Ovary (tissue), 9 donors: ENCODE measurements around the gene LARP4B. TPM values are rescaled to one million over a fixed set of nuclear protein-coding genes. Genes with fewer than 3 reads are reported as not detected.

Source experiments
- DNase-seq, 5 donors: peaks; one replicate each; pipeline ENCODE4 v3.0.0-alpha.2; 2019 to 2020
- H3K27ac ChIP-seq, 2 donors: fragments of 200-600 bp; one replicate each; pipeline versions ENCODE4 v1.5.1 to v1.8.0; 2019 to 2022
- H3K27me3 ChIP-seq: fragments of 200-600 bp; one replicate; pipeline ENCODE4 v1.8.0; 2022
- H3K36me3 ChIP-seq: fragments of 200-600 bp; sonication (generic); one replicate; pipeline ENCODE4 v1.5.1; 2019
- H3K4me1 ChIP-seq: one replicate; pipeline ENCODE4 v1.8.1; 2013; ENCODE audit warnings: mild to moderate bottlenecking, moderate library complexity; ENCODE audit not compliant: insufficient read depth
- H3K4me3 ChIP-seq: fragments of 200-600 bp; sonication (generic); one replicate; pipeline ENCODE4 v1.5.1; 2017
- H3K9me3 ChIP-seq, 2 donors: fragments of 200-600 bp in 1 of 2; sonication (generic) in 1 of 2; one replicate each; pipeline versions ENCODE4 v1.5.1 to v1.8.1; 2013 to 2019; ENCODE audit warnings: mild to moderate bottlenecking in 1 of 2, moderate library complexity in 1 of 2
- CTCF ChIP-seq, 3 donors: fragments of 450-650 bp in 2 of 3; fragments of 200-600 bp in 1 of 3; IDR thresholded peaks; one replicate each; pipeline versions ENCODE4 v1.5.1 to v1.8.0; 2016 to 2022; ENCODE audit warnings: antibody characterized with exemption in 3 of 3, mild to moderate bottlenecking in 1 of 3
- EP300 ChIP-seq: sonication (generic); formaldehyde crosslinking; IDR thresholded peaks from one replicate; pipeline ENCODE4 v1.6.1; 2017; ENCODE audit warnings: antibody characterized with exemption
- POLR2A ChIP-seq: fragments of 450-650 bp; IDR thresholded peaks from one replicate; pipeline ENCODE4 v1.6.1; 2017; ENCODE audit warnings: antibody characterized with exemption, mild to moderate bottlenecking, moderate library complexity
- WGBS, 3 donors: extraction: QIAGEN DNeasy Blood & Tissue Kit in 1 of 3; methylation state at CpG; one replicate each; pipeline versions ENCODE4 v1.1.5 to v1.1.7; 2013 to 2017; 5-methylcytosine and 5-hydroxymethylcytosine counted together
- intact Hi-C, 4 donors: fragments of 100-400 bp; cut with DNase I; formaldehyde crosslinking; loops; one replicate each; pipeline versions ENCODE4 v1.11.0 to v1.15.1; 2022 to 2023
- polyA plus RNA-seq, 2 donors: library from polyadenylated mRNA; stranded (reverse); fragments of 200-250 nt in 1 of 2; fragments of 350-450 nt in 1 of 2; fragmentation: Illumina TruSeq in 1 of 2; extraction: RNeasy Lipid Tissue Mini Kit (QIAGEN cat#74804) in 1 of 2; gene quantifications; one replicate each; pipeline ENCODE4 v1.2.3, GENCODE V29; 2013 to 2014
- total RNA-seq, 7 donors: library from RNA; depleted of rRNA in 2 of 7; stranded (reverse); fragments of >200 nt in 2 of 7; fragmentation: NEBNext Ultra II Directional in 3 of 7; extraction: Animal tissue kit (Norgen Biotek cat#: 25700) in 3 of 7; gene quantifications; one replicate each; pipeline versions ENCODE4 v1.1.0 to v1.2.4, GENCODE V29; 2016 to 2023
- donor health status: DM: no; HTN: no; CAD: no; lungs with moderate emphysema.
- donor health status: DM: no; HTN: no; CAD: no.
- donor health status: Bipolar disorder and iron deficiency.
- donor health status: DM: yes; HTN: yes; CAD: no.
- donor health status: DM: no; HTN: no; CAD: no.
- donor health status: DM: yes; HTN: yes; CAD: no.

The LARP4B gene
- total and polyA plus RNA-seq, 9 donors, result 14.4 to 77.8 (median 54.4) TPM

- Histone ChIP-seq H3K4me3 (no peak overlapping the region), H3K9me3 (no peaks in the 10 kb centered on the region), H3K36me3 (no peaks in the 10 kb centered on the region), H3K4me1 (peaks cover 4% of the 10 kb centered on the region), H3K27ac (no peak overlapping the region), H3K27me3 (no peaks in the 10 kb centered on the region)
- no peak for DNase-seq
- intact Hi-C loops, result no loop called here
- TF ChIP-seq EP300, result no peak
- TF ChIP-seq POLR2A, result no peak
- TF ChIP-seq CTCF (IDR thresholded peaks at IDR 0.05), result no peak
- WGBS, 3 donors, result 76 to 85% (median 82%) methylated on average over 3 of the region's 3 CpGs
These were observed 79.1 kb downstream of the LARP4B start for GRCh38 chr10:852386-852785.

- WGBS, 3 donors, result 96 to 97% (median 97%) methylated on average over 5 of the region's 5 CpGs
- no peak for DNase-seq
- H3K4me1 ChIP-seq, result peaks cover 6% of the 10 kb centered on the region
- H3K27me3 ChIP-seq, result no peaks in the 10 kb centered on the region
- no peak overlapping the region for H3K27ac ChIP-seq
- intact Hi-C loops, result no loop called here
- H3K9me3 ChIP-seq, result no peaks in the 10 kb centered on the region
- TF ChIP-seq CTCF (IDR thresholded peaks at IDR 0.05), result no peak
- TF ChIP-seq POLR2A, result no peak
- no peak for TF ChIP-seq EP300
- no peaks in the 10 kb centered on the region for H3K36me3 ChIP-seq
- H3K4me3 ChIP-seq, result no peak overlapping the region
These were observed 79.6 kb downstream of the LARP4B start for GRCh38 chr10:851901-852300.

- Histone ChIP-seq H3K27me3 (no peaks in the 10 kb centered on the region), H3K36me3 (no peaks in the 10 kb centered on the region), H3K27ac (no peak overlapping the region), H3K4me1 (peaks cover 10% of the 10 kb centered on the region), H3K9me3 (no peaks in the 10 kb centered on the region), H3K4me3 (no peak overlapping the region)
- DNase-seq, result no peak
- TF ChIP-seq CTCF (IDR thresholded peaks at IDR 0.05) (no peak), POLR2A (no peak), EP300 (no peak)
- intact Hi-C loops, result no loop called here
- WGBS, 3 donors, result 79 to 94% (median 90%) methylated on average over 2 of the region's 2 CpGs
These were observed 81.4 kb downstream of the LARP4B start for GRCh38 chr10:850093-850492.

GRCh38 chr10:847868-848267 is 83.6 kb downstream of the LARP4B start:
- Histone ChIP-seq H3K4me3 (no peak overlapping the region), H3K9me3 (no peaks in the 10 kb centered on the region), H3K27ac (no peak overlapping the region), H3K27me3 (no peaks in the 10 kb centered on the region), H3K4me1 (peaks cover 10% of the 10 kb centered on the region), H3K36me3 (no peaks in the 10 kb centered on the region)
- no peak for TF ChIP-seq EP300
- 27 to 42% (median 36%) methylated on average over 7 of the region's 7 CpGs for WGBS, 3 donors
- DNase-seq, result no peak
- intact Hi-C loops, result no loop called here

- Histone ChIP-seq H3K27me3 (no peaks in the 10 kb centered on the region), H3K36me3 (no peaks in the 10 kb centered on the region), H3K9me3 (no peaks in the 10 kb centered on the region), H3K27ac (no peak overlapping the region), H3K4me3 (no peak overlapping the region), H3K4me1 (peaks cover 10% of the 10 kb centered on the region)
- TF ChIP-seq CTCF (IDR thresholded peaks at IDR 0.05) (no peak), EP300 (no peak), POLR2A (no peak)
- no peak for DNase-seq
- intact Hi-C loops, result no loop called here
- 65 to 69% (median 68%) methylated on average over 7 of the region's 7 CpGs for WGBS, 3 donors
These were observed 85.3 kb downstream of the LARP4B start for GRCh38 chr10:846126-846685.
